Measurements from ENCODE around the gene CDK2.

Gene CDK2

DNA sequence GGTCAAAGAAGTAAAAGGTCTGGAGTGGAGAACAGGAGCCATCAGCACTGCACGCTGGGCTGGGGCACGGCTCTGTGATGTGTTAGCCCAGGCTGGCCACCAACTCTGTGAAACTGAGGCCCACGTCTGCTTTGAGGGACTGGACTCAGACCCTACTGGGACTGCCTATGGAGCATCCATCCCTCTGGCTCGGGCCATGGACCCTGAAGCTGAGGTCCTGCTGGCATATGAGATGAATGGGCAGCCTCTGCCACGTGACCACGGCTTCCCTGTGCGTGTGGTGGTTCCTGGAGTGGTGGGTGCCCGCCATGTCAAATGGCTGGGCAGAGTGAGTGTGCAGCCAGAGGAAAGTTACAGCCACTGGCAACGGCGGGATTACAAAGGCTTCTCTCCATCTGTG, 37.6 kb downstream of the CDK2 start:
- DNase-seq (ENCODE audit: low spot score): no peak
- Histone ChIP-seq H3K27ac (no peak overlapping the region), H3K4me3 (no peak overlapping the region)
- TF ChIP-seq CTCF (IDR thresholded peaks at IDR 0.05): no peak

DNA sequence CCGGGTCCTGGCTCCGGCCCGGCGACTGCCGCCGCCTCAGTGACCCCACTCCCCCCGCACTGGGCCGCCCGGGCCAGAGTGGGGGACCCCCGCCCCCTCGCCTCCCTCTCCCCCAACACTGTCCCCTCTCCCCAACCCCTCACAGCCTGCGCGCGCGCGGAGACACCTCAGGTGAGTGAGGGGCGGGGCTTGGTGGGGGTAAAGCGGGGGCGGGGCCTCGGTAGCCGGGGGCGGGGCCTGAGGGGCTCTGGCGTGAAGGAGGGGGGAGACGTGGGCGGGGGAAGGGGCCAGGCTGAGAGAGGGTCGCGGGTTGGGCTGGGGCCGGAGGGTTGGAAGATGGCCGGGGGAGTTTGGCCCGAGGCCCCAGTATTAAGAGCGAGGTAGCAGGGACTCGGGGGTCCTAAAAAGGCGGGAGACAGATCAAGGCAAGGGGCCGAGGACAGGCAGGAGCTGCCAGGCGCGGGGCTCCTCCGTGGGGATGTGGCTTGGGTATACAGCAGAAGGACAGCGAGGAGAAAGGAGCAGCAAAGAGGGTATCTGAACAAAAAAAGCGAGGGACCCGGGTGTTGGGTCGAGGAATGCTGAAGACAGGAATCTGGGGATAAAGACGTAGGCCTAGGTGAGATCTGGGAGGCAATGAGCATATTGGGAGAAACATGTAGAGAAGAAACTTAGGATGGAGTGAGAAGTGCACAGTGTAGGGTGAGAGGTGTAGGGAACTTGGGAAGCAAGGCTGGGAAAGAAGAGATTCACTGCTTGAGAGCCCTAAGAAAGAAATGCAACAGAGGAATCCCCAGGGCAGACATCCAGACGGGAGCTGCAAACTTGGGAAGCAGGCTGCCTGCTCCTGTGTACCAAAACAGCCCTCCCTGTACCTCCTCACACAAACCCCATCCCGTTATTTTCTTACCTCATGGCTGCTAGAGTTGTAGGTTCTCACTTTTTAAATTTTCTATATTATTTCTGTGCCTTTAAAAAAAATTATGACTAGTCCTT, 41.2 kb downstream of the CDK2 start:
- peak overlapping the region; percentile 93 to 96 for H3K27ac ChIP-seq
- no peak for TF ChIP-seq CTCF (IDR thresholded peaks at IDR 0.05)
- DNase-seq (ENCODE audit: low spot score): no peak
- H3K4me3 ChIP-seq: peak overlapping the region; percentile 83

GRCh38 chr12:56010111-56010570, 43.5 kb downstream of the CDK2 start:
- Histone ChIP-seq H3K27ac (no peak overlapping the region), H3K4me3 (no peak overlapping the region)
- no peak for TF ChIP-seq CTCF (IDR thresholded peaks at IDR 0.05)
- DNase-seq (ENCODE audit: low spot score): no peak

- TF ChIP-seq CTCF (IDR thresholded peaks at IDR 0.05): no peak
- Histone ChIP-seq H3K4me3 (no peak overlapping the region), H3K27ac (no peak overlapping the region)
- DNase-seq (ENCODE audit: low spot score): no peak
These were observed 45.0 kb downstream of the CDK2 start for GRCh38 chr12:56011509-56012090.

- H3K4me3 ChIP-seq: no peak overlapping the region
- DNase-seq (ENCODE audit: low spot score): no peak
- TF ChIP-seq CTCF (IDR thresholded peaks at IDR 0.05): no peak
- no peak overlapping the region for H3K27ac ChIP-seq
These were observed 46.9 kb downstream of the CDK2 start for GRCh38 chr12:56013482-56013881.

DNA sequence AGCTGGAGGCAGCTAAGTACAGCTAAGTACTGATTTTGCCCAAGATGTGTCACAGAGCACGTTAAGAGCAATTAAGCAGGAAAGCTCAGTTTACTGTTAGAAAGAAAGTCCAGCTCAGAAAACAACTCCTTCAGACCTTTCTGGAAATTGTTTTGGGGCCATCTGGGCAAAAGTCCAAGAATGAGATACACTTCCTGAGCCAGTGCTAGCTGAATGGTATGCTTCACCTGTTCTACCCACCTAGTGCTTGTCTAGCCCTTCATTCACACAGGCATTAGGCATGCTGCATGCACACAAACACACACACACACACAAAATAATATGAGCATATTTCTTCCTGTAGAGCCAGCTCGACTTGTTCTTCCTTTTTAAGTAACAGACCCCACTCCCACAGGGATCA, 47.6 kb downstream of the CDK2 start:
- no peak for DNase-seq (ENCODE audit: low spot score)
- Histone ChIP-seq H3K27ac (no peak overlapping the region), H3K4me3 (no peak overlapping the region)
- no peak for TF ChIP-seq CTCF (IDR thresholded peaks at IDR 0.05)
